Fibroblast of peridontal ligament (primary cell): ENCODE measurements around the gene C19orf18.

Experiments used
- DNase-seq: peaks from one replicate; pipeline ENCODE4 v3.0.0-alpha.2; 2010; ENCODE audit errors: extremely low read depth

The C19orf18 gene

DNA sequence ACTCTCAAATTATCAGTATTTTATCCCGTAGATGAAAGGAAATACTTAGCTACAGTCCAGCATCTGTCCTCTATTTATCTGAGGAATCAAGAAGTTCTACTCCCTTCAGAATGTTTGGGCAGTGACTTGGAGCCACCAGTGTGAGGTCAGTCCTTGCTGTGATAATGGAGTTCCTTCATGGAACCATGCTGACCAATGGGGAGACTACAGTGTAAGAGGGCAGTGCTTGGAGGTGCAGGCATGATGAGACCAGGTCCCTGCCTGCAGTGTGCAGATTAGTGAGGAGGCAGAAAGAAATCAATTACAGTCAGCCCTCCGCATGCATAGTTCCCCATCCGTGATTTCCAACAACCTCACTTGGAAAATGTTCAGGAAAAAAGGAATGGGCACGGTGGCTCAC is at the start of gene C19orf18:
C19orf18 (minus strand) TSS at position 101 of the 400 bp plus-strand sequence. CDS start 102 bp downstream, outside the sequence.
- DNase-seq, result no peak

GRCh38 chr19:58022283-58022660 is 47.9 kb upstream of the C19orf18 start:
- DNase-seq, result no peak

GRCh38 chr19:58021541-58022282 is 47.4 kb upstream of the C19orf18 start:
- DNase-seq, result peak; percentile 63

- DNase-seq, result no peak
Measured at GRCh38 chr19:58020129-58020528, 45.8 kb upstream of the C19orf18 start.

DNA sequence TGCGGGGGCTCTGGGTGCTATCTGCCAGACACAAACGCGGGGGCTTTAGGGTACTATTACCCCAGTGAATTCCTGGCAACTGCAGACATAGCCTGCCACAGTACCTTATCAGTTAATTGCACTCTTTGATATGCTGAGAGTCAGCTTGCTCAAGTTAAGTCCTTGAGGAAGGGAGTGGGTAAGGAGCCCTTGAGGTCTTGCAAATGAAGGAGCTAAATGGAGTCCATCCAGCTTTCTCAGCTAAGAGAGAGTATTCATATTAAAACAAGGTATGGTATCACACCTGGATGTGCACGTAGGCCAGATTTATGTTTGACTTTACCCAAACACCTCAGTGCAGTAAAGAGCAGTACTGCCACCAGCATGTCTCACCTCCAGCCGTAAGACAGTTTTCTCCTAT is 39.8 kb upstream of the C19orf18 start:
- no peak for DNase-seq

GRCh38 chr19:58010507-58010906 is 36.2 kb upstream of the C19orf18 start:
- no peak for DNase-seq

- peak; percentile 71 for DNase-seq
Measured at GRCh38 chr19:58009666-58010301, 35.5 kb upstream of the C19orf18 start.

- DNase-seq, result no peak
Measured at GRCh38 chr19:58009301-58009665, 34.9 kb upstream of the C19orf18 start.

- peak; percentile 2 for DNase-seq
Measured at GRCh38 chr19:58008877-58009276, 34.5 kb upstream of the C19orf18 start.

DNA sequence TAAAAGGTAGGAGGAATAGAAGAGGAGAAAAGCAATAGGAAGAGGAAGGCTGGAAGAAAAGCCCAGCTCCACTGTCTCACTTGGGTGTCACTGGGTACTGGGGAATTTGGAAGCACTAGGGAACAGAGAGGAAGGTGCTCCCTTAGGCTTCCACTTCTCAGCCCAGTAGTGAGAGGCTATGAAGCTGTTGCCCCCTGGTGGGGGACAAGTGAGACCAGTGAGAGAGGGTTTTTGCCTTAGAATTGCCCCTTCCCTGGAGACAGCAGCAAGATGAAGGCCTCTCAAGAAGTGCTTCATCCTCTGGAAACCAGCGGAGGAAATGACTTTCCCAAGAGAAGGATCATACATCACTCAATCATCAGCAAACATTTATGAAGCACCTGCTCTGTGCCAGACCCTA is 33.0 kb upstream of the C19orf18 start:
- DNase-seq, result no peak

GRCh38 chr19:58003174-58003828 is 29.0 kb upstream of the C19orf18 start:
- DNase-seq, result peak; percentile 35

DNA sequence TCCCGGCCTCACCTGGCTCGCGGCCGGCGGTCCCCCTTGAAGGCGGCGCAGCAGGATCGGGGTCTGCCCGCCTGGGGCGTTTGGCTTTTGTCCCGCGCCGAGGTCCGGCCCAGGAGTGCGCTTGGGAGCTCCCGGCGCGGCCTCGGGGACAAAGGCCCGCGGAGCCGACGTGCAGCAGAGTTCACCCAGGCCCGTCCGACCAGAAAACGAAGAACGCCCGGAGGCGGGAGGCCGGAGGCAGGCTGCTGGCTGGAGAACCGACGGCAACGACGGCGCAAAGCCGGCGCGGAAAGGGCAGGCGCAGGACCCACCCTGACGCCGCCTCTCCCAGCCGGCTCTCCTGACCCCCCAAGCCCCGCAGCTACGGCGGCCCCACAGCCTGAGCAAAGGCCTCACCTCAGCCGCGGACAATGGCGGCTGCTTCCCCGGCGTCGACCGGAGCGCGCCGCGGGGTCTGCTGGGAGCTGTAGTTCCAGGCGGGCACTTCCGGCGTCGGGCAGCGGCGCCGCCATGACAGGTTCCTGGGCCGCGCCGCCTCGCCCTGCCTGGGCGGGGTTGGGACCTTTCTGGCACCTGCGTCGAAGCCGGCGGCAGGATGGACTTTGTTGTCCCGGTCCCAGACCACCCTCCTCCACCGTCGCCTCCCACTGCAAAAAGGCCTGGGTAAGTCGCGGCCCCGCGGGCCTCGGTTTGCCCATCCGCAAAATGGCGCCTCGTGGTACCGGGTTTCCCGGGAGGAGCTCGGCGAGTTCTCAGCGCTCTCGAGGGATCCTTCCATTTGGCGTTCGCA is 28.2 kb upstream of the C19orf18 start, which contains the start of gene ZNF606:
ZNF606 (minus strand) TSS at position 437 of the 790 bp plus-strand sequence. CDS start 1,501 bp downstream, outside the sequence.
- DNase-seq, result peak; percentile 79

DNA sequence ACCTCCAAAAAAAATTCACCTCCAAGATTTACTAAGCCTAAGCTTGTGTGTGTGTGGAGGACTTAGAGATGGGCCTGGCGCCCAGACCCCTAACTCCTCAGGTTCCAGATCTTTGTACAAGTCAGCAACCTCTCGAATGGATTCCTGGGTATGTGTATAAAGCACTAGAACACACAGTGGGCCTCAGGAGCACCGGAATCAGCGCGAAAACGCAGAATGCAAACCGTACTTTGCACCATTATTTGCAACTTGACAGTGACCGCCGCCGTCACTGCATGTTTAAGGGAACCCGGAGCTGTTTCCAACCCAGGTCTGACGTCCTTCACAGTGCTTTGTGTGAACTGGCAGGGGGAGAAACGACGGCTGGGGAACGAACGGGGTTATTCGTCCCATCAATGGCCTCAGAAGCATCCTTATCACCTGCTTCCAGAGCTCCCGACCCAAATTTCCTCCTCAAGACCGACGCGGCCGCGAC is 27.6 kb upstream of the C19orf18 start:
- peak; percentile 25 for DNase-seq

DNA sequence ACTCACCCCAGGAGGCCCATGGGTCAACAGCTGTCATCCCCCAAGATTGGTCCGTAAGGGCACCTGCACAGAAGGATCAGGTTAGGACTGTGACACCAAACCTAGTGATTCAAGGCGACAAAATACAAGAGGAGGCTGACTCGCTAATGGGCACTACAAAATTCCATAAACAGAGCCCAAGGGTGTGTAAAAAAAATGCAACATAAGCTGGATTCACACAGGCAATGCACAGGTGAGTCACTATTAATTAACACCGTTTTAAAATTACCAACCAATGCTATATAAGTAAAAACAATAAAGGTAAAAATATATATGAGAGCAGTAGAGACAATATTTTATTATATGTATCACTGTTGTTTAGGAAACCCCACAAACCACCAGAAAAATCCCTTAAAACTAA is 26.3 kb upstream of the C19orf18 start:
- DNase-seq, result no peak

- DNase-seq, result no peak
Measured at GRCh38 chr19:57992841-57993240, 18.5 kb upstream of the C19orf18 start.

DNA sequence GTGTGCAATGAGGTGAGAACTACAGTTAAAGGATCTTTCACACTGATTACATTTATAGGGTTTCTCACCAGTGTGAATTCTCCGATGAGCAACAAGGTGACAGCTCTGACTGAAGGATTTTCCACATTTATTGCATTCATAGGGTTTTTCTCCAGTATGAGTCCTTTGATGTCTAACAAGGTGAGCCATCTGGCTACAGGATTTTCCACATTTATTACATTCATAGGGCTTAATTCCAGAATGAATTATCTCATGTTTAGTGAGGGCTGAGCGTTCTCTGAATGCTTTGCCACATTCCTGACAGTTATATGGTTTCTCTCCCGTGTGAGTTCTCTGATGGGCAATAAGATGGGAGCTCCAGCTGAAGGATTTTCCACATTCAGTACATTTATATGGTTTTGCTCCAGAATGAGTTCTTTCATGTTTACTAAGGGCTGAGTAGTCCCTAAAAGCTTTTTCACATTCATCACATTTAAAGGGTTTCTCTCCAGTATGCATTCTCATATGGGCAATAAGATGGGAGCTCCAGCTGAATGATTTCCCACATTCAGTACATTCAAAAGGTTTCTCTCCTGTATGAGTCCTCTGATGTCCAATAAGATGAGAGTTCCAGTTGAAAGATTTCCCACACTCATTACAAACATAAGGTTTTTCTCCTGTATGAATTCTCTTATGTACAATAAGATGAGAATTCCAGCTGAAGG is 4.4 kb upstream of the C19orf18 start:
- DNase-seq, result peak; percentile 13

- no peak for DNase-seq
Measured at GRCh38 chr19:57964761-57965160, 9.6 kb downstream of the C19orf18 start.

DNA sequence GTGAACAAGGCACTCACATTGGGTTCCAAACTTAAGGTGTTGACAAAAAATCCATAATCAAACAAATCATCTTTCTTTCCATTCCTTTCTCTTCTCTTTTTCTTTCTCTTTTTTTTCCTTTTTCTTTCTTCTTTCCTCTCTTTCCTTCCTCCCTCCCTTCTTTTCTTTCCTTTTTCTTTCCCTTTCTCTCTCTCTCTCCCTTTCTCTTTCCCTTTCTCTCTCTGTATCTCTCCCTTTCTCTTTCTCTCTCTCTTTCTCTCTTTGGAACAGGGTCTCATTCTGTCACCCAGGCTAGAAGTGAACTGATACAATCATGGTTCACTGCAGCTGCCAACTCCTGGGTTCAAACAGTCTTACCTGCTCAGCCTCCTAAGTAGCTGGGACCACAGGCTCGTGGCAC is 12.5 kb downstream of the C19orf18 start:
- DNase-seq, result no peak

- no peak for DNase-seq
Measured at GRCh38 chr19:57954996-57955395, 19.3 kb downstream of the C19orf18 start.

- no peak for DNase-seq
Measured at GRCh38 chr19:57949702-57950101, 24.6 kb downstream of the C19orf18 start.

DNA sequence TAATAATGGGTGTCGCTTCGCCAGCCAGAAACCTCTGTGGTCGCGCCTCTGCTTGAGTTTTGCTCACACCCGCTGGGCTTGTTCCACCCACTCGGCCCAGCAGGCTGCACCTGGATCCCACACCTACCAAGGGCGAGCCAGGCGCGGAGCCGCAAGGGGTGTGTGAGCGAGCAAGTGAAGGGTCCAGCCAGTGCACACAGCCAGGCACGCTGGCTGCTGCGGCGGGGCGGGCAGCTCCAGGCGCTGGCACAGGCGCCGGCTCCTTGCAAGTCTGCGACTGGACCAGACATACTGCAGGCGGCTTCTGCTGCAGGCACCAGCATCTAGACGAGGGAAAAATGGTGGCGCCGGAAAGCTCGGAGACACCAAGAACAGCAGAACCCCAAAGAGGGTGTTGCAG is 25.0 kb downstream of the C19orf18 start:
- no peak for DNase-seq
